ENCODE data around the gene LYAR. TPM values are rescaled to one million over a fixed set of nuclear protein-coding genes. Genes with fewer than 3 reads are reported as not detected.

The LYAR gene
- total and polyA plus RNA-seq, 4 donors = 3.9 to 5.0 (median 4.6) TPM

DNA sequence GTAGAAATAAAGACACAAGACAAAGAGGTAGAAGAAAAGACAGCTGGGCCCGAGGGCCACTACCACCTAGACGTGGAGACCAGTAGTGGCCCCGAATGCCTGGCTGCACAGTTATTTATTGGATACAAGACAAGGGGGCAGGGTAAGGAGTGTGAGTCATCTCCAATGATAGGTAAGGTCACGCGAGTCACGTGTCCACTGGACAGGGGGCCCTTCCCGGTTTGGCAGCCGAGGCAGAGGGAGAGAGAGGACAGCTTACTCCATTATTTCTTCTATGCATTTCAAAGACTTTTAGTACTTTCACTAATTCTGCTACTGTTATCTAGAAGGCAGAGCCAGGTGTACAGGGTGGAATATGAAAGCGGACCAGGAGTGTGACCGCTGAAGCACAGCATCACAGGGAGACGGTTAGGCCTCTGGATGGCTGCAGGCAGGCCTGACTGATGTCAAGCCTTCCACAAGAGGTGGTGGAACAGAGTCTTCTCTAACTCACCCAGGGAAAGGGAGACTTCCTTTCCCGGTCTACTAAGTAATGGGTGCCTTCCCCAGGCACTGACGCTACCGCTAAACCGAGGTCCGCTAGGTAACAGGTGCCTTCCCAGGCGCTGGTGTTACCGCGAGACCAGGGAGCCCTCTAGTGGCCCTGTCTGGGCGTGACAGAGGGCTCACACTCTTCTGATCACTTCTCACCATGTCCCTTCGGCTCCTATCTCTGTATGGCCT, 45.0 kb upstream of the LYAR start:
- Histone ChIP-seq H3K4me1 (ENCODE audit: control insufficient read depth in 4 of 4, insufficient read depth in 4 of 4, low read length in 3 of 4) (peaks cover 0 to 4% (median 0%) of the 10 kb centered on the region in 4 donors), H3K9ac (ENCODE audit: low read depth in 1 of 2, low read length in 2 of 2) (no peak overlapping the region), H3K27me3 (ENCODE audit: control insufficient read depth in 4 of 4, insufficient read depth in 4 of 4, low read length in 3 of 4) (no peaks in the 10 kb centered on the region), H3K36me3 (ENCODE audit: control insufficient read depth in 4 of 4, insufficient read depth in 3 of 4, low read depth in 1 of 4, low read length in 3 of 4) (no peaks in the 10 kb centered on the region), H3K4me3 (ENCODE audit: low read depth in 1 of 3, low read length in 3 of 3) (no peak overlapping the region), H3K9me3 (ENCODE audit: control insufficient read depth in 4 of 4, low read length in 3 of 4) (no peaks in the 10 kb centered on the region), H3K27ac (ENCODE audit: low read depth in 1 of 2, low read length in 2 of 2) (no peak overlapping the region)
- 50% methylated on average over 21 of the region's 21 CpGs for WGBS
- DNase-seq (ENCODE audit: low spot score) = peak; percentile 76
- TF ChIP-seq, protein P1, sequence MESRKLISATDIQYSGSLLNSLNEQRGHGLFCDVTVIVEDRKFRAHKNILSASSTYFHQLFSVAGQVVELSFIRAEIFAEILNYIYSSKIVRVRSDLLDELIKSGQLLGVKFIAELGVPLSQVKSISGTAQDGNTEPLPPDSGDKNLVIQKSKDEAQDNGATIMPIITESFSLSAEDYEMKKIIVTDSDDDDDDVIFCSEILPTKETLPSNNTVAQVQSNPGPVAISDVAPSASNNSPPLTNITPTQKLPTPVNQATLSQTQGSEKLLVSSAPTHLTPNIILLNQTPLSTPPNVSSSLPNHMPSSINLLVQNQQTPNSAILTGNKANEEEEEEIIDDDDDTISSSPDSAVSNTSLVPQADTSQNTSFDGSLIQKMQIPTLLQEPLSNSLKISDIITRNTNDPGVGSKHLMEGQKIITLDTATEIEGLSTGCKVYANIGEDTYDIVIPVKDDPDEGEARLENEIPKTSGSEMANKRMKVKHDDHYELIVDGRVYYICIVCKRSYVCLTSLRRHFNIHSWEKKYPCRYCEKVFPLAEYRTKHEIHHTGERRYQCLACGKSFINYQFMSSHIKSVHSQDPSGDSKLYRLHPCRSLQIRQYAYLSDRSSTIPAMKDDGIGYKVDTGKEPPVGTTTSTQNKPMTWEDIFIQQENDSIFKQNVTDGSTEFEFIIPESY (IDR thresholded peaks at IDR 0.05) = peak; percentile 48
- TF ChIP-seq EGR1 (IDR thresholded peaks at IDR 0.05; ENCODE audit: low read depth in 2 of 2) (no peak), RXRA (IDR thresholded peaks at IDR 0.05) (no peak), RAD21 (IDR thresholded peaks at IDR 0.05) (peak; percentile 84 to 94)
- TF ChIP-seq, protein P2, sequence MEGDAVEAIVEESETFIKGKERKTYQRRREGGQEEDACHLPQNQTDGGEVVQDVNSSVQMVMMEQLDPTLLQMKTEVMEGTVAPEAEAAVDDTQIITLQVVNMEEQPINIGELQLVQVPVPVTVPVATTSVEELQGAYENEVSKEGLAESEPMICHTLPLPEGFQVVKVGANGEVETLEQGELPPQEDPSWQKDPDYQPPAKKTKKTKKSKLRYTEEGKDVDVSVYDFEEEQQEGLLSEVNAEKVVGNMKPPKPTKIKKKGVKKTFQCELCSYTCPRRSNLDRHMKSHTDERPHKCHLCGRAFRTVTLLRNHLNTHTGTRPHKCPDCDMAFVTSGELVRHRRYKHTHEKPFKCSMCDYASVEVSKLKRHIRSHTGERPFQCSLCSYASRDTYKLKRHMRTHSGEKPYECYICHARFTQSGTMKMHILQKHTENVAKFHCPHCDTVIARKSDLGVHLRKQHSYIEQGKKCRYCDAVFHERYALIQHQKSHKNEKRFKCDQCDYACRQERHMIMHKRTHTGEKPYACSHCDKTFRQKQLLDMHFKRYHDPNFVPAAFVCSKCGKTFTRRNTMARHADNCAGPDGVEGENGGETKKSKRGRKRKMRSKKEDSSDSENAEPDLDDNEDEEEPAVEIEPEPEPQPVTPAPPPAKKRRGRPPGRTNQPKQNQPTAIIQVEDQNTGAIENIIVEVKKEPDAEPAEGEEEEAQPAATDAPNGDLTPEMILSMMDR (IDR thresholded peaks at IDR 0.05; ENCODE audit: low read depth, low read length, missing input control) = peak; percentile 86

DNA sequence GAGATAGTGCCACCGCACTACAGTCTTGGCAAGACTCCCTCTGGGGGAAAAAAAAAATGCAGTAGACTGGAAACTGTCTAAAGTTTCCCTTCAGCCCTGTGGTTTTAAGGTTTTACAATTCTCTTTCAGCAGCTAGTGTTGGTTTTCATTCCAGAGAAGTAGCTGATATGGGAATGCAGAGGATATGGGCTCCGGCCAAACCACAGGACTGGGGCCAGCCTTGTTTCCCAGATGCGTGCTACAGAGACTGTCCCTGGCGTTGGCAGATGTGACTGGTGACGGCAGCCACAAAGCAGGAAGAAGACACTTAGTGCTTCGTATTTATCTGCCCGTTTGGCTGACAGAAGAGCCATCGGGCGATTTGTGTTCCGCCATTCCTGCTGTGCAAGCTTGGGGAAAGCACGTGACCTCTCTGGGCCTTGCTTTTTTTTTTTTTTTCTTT, 43.3 kb upstream of the LYAR start:
- H3K27ac ChIP-seq (ENCODE audit: low read depth in 1 of 2, low read length in 2 of 2) = no peak overlapping the region
- no peaks in the 10 kb centered on the region for H3K9me3 ChIP-seq (ENCODE audit: control insufficient read depth in 4 of 4, low read length in 3 of 4)
- no peaks in the 10 kb centered on the region for H3K36me3 ChIP-seq (ENCODE audit: control insufficient read depth in 4 of 4, insufficient read depth in 3 of 4, low read depth in 1 of 4, low read length in 3 of 4)
- H3K4me1 ChIP-seq (ENCODE audit: control insufficient read depth in 4 of 4, insufficient read depth in 4 of 4, low read length in 3 of 4) = peaks cover 0 to 4% (median 0%) of the 10 kb centered on the region in 4 donors
- TF ChIP-seq FOXA1 (IDR thresholded peaks at IDR 0.05) (no peak), TAF1 (conservative IDR thresholded peaks at IDR 0.05) (no peak), JUND (IDR thresholded peaks at IDR 0.05) (no peak), SP1 (IDR thresholded peaks at IDR 0.05) (no peak), HNF4G (IDR thresholded peaks at IDR 0.05) (no peak), NR2F2 (IDR thresholded peaks at IDR 0.05) (no peak), FOXA2 (IDR thresholded peaks at IDR 0.05) (no peak), EGR1 (IDR thresholded peaks at IDR 0.05; ENCODE audit: low read depth in 2 of 2) (no peak), YY1 (IDR thresholded peaks at IDR 0.05) (no peak)
- TF ChIP-seq, protein P3, sequence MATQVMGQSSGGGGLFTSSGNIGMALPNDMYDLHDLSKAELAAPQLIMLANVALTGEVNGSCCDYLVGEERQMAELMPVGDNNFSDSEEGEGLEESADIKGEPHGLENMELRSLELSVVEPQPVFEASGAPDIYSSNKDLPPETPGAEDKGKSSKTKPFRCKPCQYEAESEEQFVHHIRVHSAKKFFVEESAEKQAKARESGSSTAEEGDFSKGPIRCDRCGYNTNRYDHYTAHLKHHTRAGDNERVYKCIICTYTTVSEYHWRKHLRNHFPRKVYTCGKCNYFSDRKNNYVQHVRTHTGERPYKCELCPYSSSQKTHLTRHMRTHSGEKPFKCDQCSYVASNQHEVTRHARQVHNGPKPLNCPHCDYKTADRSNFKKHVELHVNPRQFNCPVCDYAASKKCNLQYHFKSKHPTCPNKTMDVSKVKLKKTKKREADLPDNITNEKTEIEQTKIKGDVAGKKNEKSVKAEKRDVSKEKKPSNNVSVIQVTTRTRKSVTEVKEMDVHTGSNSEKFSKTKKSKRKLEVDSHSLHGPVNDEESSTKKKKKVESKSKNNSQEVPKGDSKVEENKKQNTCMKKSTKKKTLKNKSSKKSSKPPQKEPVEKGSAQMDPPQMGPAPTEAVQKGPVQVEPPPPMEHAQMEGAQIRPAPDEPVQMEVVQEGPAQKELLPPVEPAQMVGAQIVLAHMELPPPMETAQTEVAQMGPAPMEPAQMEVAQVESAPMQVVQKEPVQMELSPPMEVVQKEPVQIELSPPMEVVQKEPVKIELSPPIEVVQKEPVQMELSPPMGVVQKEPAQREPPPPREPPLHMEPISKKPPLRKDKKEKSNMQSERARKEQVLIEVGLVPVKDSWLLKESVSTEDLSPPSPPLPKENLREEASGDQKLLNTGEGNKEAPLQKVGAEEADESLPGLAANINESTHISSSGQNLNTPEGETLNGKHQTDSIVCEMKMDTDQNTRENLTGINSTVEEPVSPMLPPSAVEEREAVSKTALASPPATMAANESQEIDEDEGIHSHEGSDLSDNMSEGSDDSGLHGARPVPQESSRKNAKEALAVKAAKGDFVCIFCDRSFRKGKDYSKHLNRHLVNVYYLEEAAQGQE (IDR thresholded peaks at IDR 0.05) = no peak
- TF ChIP-seq, protein P4, sequence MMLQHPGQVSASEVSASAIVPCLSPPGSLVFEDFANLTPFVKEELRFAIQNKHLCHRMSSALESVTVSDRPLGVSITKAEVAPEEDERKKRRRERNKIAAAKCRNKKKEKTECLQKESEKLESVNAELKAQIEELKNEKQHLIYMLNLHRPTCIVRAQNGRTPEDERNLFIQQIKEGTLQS (IDR thresholded peaks at IDR 0.05) = no peak
- TF ChIP-seq, protein P5, sequence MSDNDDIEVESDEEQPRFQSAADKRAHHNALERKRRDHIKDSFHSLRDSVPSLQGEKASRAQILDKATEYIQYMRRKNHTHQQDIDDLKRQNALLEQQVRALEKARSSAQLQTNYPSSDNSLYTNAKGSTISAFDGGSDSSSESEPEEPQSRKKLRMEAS (IDR thresholded peaks at IDR 0.05) = no peak
- TF ChIP-seq, protein P2 (IDR thresholded peaks at IDR 0.05; ENCODE audit: low read depth, low read length, missing input control) = no peak
- TF ChIP-seq, protein P1 (IDR thresholded peaks at IDR 0.05) = no peak
- no peak overlapping the region for H3K4me3 ChIP-seq (ENCODE audit: low read depth in 1 of 3, low read length in 3 of 3)
- DNase-seq (ENCODE audit: low spot score) = no peak
- 60% methylated on average over 11 of the region's 11 CpGs for WGBS
- H3K27me3 ChIP-seq (ENCODE audit: control insufficient read depth in 4 of 4, insufficient read depth in 4 of 4, low read length in 3 of 4) = no peaks in the 10 kb centered on the region
- no peak overlapping the region for H3K9ac ChIP-seq (ENCODE audit: low read depth in 1 of 2, low read length in 2 of 2)

Measured in liver (tissue), 9 donors.